ENCODE results near the gene SECISBP2. TPM values are rescaled to one million over a fixed set of nuclear protein-coding genes. Genes with fewer than 3 reads are reported as not detected.

Gene SECISBP2
- total and polyA plus RNA-seq, 7 donors, result 21.0 to 41.8 (median 35.0) TPM

GRCh38 chr9:89404074-89404473, 85.8 kb downstream of the SECISBP2 start:
- no peak for TF ChIP-seq EP300 (IDR thresholded peaks at IDR 0.05)
- TF ChIP-seq POLR2AphosphoS5 (IDR thresholded peaks at IDR 0.05), result no peak
- no peak for TF ChIP-seq POLR2A (IDR thresholded peaks at IDR 0.05)
- TF ChIP-seq CTCF (IDR thresholded peaks at IDR 0.05), result no peak
- H3K36me3 ChIP-seq, result peaks cover 0 to 16% (median under 1%) of the 10 kb centered on the region in 4 donors
- DNase-seq, result no peak
- H3K27me3 ChIP-seq, result no peaks in the 10 kb centered on the region
- 84 to 91% methylated on average over 11 of the region's 11 CpGs for WGBS, 2 donors
- no peak overlapping the region for H3K4me3 ChIP-seq
- intact Hi-C loops (cut with DNase I), result no loop called here
- H3K4me1 ChIP-seq, result no peaks in the 10 kb centered on the region
- no peak overlapping the region for H3K27ac ChIP-seq
- H3K9me3 ChIP-seq, result peaks cover 0 to 5% (median 0%) of the 10 kb centered on the region in 4 donors

- H3K9me3 ChIP-seq, result peaks cover 0 to 5% (median 0%) of the 10 kb centered on the region in 4 donors
- no peak overlapping the region for H3K27ac ChIP-seq
- no peak for DNase-seq
- peaks cover 0 to 16% (median 0%) of the 10 kb centered on the region in 4 donors for H3K36me3 ChIP-seq
- H3K27me3 ChIP-seq, result no peaks in the 10 kb centered on the region
- intact Hi-C loops (cut with DNase I), result no loop called here
- no peak for TF ChIP-seq POLR2AphosphoS5 (IDR thresholded peaks at IDR 0.05)
- no peak for TF ChIP-seq POLR2A (IDR thresholded peaks at IDR 0.05)
- no peak for TF ChIP-seq EP300 (IDR thresholded peaks at IDR 0.05)
- TF ChIP-seq CTCF (IDR thresholded peaks at IDR 0.05), result no peak
- no peaks in the 10 kb centered on the region for H3K4me1 ChIP-seq
- no peak overlapping the region for H3K4me3 ChIP-seq
- 55 to 85% methylated on average over 11 of the region's 11 CpGs for WGBS, 2 donors
These were observed 87.5 kb downstream of the SECISBP2 start for GRCh38 chr9:89405826-89406225.

- TF ChIP-seq POLR2A (IDR thresholded peaks at IDR 0.05), result no peak
- no peak for TF ChIP-seq CTCF (IDR thresholded peaks at IDR 0.05)
- TF ChIP-seq EP300 (IDR thresholded peaks at IDR 0.05), result no peak
- no peak for TF ChIP-seq POLR2AphosphoS5 (IDR thresholded peaks at IDR 0.05)
- Histone ChIP-seq H3K27me3 (no peaks in the 10 kb centered on the region), H3K9me3 (peaks cover 0 to 5% (median 0%) of the 10 kb centered on the region in 4 donors), H3K27ac (no peak overlapping the region), H3K4me3 (no peak overlapping the region), H3K36me3 (peaks cover 0 to 9% (median 0%) of the 10 kb centered on the region in 4 donors), H3K4me1 (no peaks in the 10 kb centered on the region)
- DNase-seq, result no peak
- WGBS, 2 donors, result 60 to 79% methylated on average over 2 of the region's 2 CpGs
- intact Hi-C loops (cut with DNase I), result no loop called here
These were observed 88.8 kb downstream of the SECISBP2 start for GRCh38 chr9:89407070-89407469.

GRCh38 chr9:89408628-89409101, 90.4 kb downstream of the SECISBP2 start:
- no peak overlapping the region for H3K27ac ChIP-seq
- H3K9me3 ChIP-seq, result peaks cover 0 to 5% (median 0%) of the 10 kb centered on the region in 4 donors
- H3K27me3 ChIP-seq, result no peaks in the 10 kb centered on the region
- TF ChIP-seq POLR2AphosphoS5 (IDR thresholded peaks at IDR 0.05) (no peak), EP300 (IDR thresholded peaks at IDR 0.05) (no peak), CTCF (IDR thresholded peaks at IDR 0.05) (no peak), POLR2A (IDR thresholded peaks at IDR 0.05) (no peak)
- H3K4me3 ChIP-seq, result no peak overlapping the region
- intact Hi-C loops (cut with DNase I), result no loop called here
- H3K4me1 ChIP-seq, result no peaks in the 10 kb centered on the region
- WGBS, 2 donors, result 49 to 82% methylated on average over 12 of the region's 12 CpGs
- DNase-seq, result peak; percentile 60
- H3K36me3 ChIP-seq, result no peaks in the 10 kb centered on the region

Small RNA genes lying within 50 kb of the gene (small RNA-seq; reads per million reads assigned to genes)
- 0 reads per million in 3 donors for gene MIR3153

Other genes with a start within 250 kb of the SECISBP2 start
- 10 to 100 TPM in 1 of 4 donors, 1 to 10 TPM in 2, under 1 TPM in 1; 0.68 to 14.7 (median 3.5) TPM for gene SHC3, start 139.7 kb upstream of the SECISBP2 start, total RNA-seq
- gene SHC3, start 139.7 kb upstream of the SECISBP2 start, polyA plus RNA-seq, result 1 to 10 TPM in 1 of 3 donors, under 1 TPM in 1, not detected in 1; 0.32 to 1.8 TPM
- 10 to 100 TPM in 2 of 4 donors, 1 to 10 TPM in 2; 4.7 to 18.9 (median 13.5) TPM for gene CKS2, start 7.3 kb upstream of the SECISBP2 start, total RNA-seq
- 100 to 1,000 TPM in 2 of 3 donors, 10 to 100 TPM in 1; 48.6 to 151 (median 129) TPM for gene CKS2, start 7.3 kb upstream of the SECISBP2 start, polyA plus RNA-seq
- gene SEMA4D, start 179.6 kb downstream of the SECISBP2 start, total RNA-seq, result 10 to 100 TPM in 1 of 4 donors, 1 to 10 TPM in 3; 4.6 to 13.0 (median 7.0) TPM
- gene SEMA4D, start 179.6 kb downstream of the SECISBP2 start, polyA plus RNA-seq, result 10 to 100 TPM in 1 of 3 donors, 1 to 10 TPM in 2; 1.4 to 35.1 (median 3.6) TPM